Epithelial cell of esophagus (primary cell): ENCODE results near the gene SARDH.

Experiments used
- DNase-seq: peaks from one replicate; pipeline ENCODE4 v3.0.0; 2010; ENCODE audit warnings: low read depth
- H3K4me3 ChIP-seq: 2 replicates; pipeline ENCODE4 v1.5.1; 2011; ENCODE audit warnings: mild to moderate bottlenecking, low read length, control low read depth
- TF ChIP-seq, protein P1 (sequence below): IDR thresholded peaks from 2 replicates; pipeline ENCODE4 v1.5.1; 2011; ENCODE audit warnings: low read depth, mild to moderate bottlenecking, low read length, control low read depth, inconsistent platforms; ENCODE audit not compliant: insufficient read depth; ENCODE audit errors: missing control alignments

The SARDH gene

DNA sequence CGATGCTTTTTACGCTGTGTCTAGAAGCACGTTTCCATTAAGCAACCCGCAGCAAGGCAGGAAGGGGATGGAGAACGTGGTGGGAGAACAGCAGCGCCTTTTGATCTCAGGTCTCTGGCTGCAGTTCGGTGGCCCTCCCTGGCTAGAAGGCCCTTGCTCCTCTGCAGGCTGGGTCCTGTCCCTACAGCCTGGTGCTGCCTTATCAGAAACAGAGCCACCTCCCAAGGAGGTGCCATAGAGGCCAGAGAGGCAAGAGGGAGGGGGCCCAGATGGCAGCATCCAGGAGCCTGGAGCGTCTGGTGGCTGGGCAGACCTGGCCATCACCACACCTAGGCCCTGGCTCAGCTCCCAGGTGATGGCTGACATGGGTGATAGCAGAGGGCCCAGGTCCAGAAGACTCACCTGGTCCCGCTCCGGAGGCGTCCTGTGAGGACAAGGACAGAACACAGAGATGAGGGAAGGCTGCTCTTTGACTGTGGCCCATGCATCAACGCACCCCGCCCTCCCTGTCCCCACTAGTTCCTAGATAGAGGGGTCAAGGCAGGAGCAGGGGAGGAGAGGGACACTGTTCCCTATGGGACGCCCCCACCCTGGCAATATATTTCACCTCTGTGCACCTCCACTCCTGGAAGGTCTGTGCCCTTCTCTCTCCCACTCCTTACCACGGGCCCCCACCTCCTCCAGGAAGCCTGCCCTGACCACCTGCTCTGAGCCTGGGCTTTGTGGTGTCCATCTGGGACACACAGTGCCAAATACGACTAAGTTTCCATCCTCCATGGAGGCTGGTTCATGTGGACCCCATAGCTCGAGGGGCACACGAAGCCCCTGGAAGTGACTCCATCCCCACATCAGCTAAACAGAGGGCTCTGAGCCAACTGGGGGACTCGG, 41.6 kb upstream of the SARDH start:
- DNase-seq: no peak
- TF ChIP-seq, protein P1, sequence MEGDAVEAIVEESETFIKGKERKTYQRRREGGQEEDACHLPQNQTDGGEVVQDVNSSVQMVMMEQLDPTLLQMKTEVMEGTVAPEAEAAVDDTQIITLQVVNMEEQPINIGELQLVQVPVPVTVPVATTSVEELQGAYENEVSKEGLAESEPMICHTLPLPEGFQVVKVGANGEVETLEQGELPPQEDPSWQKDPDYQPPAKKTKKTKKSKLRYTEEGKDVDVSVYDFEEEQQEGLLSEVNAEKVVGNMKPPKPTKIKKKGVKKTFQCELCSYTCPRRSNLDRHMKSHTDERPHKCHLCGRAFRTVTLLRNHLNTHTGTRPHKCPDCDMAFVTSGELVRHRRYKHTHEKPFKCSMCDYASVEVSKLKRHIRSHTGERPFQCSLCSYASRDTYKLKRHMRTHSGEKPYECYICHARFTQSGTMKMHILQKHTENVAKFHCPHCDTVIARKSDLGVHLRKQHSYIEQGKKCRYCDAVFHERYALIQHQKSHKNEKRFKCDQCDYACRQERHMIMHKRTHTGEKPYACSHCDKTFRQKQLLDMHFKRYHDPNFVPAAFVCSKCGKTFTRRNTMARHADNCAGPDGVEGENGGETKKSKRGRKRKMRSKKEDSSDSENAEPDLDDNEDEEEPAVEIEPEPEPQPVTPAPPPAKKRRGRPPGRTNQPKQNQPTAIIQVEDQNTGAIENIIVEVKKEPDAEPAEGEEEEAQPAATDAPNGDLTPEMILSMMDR: no peak
- no peak overlapping the region for H3K4me3 ChIP-seq

DNA sequence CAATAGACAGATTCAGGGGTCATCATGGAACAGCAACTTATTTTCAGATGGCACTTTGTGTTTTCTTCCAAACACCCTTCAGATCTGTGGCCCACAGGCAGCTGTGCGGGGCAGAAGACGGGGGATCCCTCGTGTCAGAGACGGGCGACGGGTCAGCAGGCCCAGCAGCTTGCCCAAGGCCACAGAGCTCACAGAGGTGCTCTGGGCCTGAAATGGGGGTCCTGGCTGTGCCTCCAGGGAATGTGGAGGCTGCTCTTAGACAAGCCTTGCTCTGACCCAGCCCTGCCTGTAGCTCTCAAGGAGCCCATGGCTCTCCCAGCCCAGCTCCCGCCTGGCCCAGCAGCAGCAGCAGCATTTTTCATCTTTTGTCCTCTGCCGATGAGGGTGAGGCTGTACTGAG, 40.9 kb upstream of the SARDH start:
- TF ChIP-seq, protein P1: no peak
- no peak overlapping the region for H3K4me3 ChIP-seq
- DNase-seq: no peak

DNA sequence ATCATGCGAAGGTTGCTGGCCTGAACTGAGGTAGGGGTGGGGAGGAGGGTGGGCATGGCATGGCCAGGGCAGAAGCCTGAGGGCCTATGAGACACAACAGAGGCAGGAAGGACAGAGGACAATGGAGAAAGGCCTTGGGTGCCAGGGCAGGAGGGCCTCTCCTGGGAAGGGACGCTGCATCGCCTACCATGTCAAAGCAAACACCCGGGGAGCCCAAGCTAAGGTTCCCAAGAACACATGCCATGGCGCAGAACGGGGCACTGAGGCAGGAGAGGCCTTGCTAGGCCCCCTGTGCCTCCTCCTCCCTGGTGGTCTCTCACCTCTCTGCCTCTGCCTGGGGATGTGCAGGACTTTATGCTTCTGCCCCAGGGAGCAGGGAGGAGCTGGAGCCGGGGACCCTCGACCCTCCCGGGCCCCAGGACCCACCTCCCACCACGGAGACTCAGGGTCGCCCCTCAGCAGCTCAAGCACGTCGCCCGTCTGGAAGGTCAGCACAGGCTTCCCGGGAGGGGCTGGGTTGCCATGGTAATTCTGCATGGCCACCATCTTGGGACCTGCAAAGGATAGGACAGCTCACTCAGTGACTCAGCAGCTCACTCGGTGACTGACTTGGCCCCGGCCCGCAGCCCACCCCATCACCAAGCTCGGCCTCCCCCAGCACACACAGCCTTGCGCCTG, 40.3 kb upstream of the SARDH start:
- DNase-seq: no peak
- no peak overlapping the region for H3K4me3 ChIP-seq
- TF ChIP-seq, protein P1: no peak

DNA sequence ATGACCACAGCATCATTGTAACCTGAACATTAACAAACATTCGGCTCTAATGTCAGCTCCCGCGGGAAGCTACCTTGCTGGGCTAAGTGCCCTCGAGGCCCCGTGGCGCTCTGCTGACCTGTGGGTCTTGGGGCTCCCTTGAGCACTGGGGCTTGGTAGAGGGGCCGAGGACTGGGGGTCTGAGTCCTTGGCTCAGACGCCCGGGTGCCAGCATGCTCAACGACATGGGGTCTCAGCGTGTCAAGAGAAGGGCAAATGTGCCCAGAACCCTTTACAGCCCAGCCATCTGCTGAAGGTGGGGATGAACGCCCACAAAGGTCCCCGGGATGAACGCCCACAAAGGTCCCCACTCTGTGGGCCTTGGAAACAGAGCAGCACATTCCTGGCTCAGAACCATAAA, 39.7 kb upstream of the SARDH start:
- TF ChIP-seq, protein P1: no peak
- DNase-seq: no peak
- H3K4me3 ChIP-seq: no peak overlapping the region

DNA sequence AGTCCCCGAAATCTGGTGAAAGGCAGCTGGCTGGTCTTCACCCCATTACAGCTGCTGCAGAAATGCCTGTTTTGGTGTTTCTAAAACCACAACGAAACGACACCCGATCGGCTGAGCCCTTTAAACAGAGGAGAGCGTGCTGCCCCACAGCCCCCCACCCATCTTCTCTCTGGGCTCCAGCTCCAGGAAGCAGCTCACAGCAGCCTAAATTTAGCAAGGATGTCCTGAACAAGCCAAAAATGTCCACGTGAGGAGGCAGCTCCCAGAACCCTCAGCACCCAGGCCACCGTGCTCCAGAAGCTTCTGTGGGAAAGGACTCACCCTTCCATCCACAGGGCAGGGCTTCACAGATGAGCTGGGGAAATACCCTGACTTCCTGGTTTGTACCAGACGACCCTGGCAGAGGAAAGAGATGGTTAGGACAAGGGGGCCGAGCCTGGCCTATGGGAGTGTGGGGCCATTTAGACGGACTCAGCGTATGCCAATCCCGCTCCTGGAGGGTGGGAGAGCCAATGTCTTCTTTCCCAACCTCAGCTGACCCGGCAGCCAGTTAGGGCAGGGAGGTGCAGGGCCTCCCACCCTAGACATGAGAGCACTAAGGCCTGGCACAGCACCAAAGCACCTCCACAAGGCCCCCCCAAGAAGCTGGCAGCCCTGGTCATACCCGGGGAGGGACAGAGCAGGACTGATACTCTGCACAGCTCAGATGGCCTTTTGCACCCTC, 39.1 kb upstream of the SARDH start:
- no peak for DNase-seq
- H3K4me3 ChIP-seq: no peak overlapping the region
- TF ChIP-seq, protein P1: no peak

DNA sequence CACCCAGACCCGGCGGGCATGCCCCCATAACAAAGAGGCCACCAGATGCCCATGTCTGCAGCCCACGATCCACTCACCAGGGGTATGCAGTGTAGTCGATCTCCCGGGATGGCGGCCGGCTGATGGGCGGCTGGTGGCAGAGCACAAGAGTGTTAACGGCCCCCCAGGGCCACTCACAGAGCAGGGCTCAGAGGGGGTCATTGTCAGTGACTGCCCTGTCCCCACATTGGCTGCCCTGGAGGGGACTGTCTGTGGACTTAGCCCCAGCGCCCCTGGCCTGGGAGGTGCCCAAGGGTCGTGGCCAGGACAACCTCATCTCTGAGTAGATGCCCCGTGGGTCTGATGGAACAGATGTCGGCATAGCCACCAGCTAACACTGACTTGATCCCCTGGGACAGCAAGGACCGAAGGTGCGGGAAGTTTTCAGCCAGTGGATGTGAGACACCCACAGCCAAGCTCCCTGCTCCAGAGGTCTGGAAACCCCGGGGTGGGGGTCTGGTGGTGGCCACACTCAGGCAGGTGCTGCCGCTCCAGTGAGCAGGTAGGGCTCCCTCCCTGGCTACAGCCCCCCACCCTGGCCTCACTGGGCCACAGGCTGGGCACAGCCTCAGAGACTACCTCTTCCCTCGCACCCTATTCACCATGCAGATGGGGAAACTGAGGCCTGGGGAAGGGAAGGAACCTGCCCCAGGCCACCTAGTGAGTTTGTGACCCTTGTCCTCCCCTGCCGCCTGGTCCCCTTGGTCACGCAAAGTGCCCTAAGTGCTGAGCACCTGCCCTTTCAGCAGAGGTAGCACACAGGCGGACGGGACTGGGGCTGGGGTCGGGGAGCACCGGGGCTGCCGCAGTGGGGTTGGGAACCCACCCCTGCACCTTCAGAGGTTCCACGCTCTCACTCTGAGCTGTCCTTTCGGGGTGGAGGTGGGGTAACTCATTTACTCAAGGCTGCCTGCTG, 38.1 kb upstream of the SARDH start:
- TF ChIP-seq, protein P1: no peak
- no peak for DNase-seq
- H3K4me3 ChIP-seq: no peak overlapping the region
